GM21737 (cell line): ENCODE measurements around the gene UBE2E3.
"Not testable (repeated sequence)": the region's sequence is repeated elsewhere in the genome, so short reads cannot be mapped to it uniquely, and the experiment has no call there.

Experiments used
- ATAC-seq: cut with Tn5 transposase; IDR thresholded peaks from one replicate; pipeline ENCODE4 v1.9.1; 2021; ENCODE audit warnings: mild to moderate bottlenecking, moderate library complexity; ENCODE audit not compliant: unreplicated experiment

UBE2E3 gene

GRCh38 chr2:181022652-181023051 lies 42.2 kb downstream of the UBE2E3 start:
- ATAC-seq: no peak

DNA sequence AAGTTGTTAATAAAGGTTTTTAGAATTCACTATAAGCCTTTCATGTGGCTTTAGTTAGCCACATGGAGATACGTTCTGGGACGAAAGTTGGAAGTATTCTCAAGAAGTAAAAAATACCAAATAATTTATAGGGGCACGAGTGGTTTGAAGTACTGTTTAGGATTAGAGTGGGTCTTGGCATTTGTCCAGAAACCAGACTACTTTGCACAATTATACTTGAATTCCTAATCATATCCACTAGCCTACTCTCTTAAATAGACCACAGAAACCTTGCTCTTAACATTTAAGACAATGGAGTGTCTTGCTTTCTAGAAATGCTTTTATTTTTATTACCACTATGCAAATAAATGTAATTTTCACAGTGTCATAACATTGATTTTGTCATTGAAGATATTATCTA lies 44.6 kb downstream of the UBE2E3 start:
- no peak for ATAC-seq

DNA sequence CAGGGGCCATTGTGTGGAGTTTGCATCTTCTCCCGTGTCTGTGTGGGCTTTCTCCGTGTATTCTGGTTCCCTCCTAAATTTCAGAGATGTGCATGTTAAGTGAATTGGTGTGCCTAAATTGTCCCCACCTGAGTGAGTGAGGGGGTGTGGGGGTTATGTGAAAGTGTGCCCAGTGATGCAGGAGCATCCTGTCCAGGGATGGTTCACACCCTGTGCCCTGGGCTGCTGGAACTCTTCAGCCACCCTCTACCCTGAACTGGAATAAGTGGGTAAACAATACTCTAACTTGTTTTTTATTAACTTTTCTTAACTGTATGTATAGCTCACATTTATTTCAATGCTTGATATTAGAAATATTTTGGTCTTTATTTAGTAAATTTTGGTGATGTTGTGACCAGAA lies 56.0 kb downstream of the UBE2E3 start:
- peak; percentile 63 for ATAC-seq

GRCh38 chr2:181036848-181037603 lies 56.6 kb downstream of the UBE2E3 start:
- peak; percentile 55 for ATAC-seq

DNA sequence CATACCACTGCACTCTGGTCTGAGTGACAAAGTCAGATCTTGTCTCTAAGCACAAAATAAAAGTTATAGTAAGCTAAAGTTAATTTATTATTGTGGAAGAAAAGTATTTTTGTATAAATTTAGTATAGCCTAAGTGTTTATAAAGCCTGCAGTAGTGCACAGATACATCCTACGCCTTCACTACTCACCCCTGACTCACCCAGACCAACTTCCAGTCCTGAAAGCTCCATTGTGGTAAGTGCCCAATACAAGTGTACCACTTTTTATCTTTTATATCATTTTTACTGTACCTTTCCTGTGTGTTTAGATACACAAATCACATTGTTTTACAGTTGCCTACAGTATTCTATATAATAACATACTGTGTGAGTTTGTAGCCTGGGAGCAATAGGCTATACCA lies 57.5 kb downstream of the UBE2E3 start:
- no peak for ATAC-seq

DNA sequence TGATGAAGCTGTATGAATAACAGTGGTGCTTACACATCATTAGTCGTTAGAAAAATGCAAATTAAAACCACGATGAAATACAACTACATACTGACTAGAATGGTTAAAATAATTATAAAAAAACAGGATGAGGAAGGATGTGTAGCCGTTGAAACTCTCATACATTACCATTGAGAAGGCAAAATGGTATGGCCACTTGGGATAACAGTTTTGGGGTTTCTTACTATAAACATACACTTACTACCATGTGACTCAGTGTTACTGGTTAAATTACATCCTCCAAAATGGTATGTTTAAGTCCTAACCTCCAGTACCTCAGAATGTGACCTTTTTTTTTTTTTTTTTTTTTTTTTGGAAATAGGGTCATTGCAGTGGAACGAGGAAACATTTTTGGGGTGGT lies 58.4 kb downstream of the UBE2E3 start:
- no peak for ATAC-seq

- not testable (repeated sequence) for ATAC-seq
Measured at GRCh38 chr2:181040839-181041238, 60.4 kb downstream of the UBE2E3 start.

- ATAC-seq: no peak
Measured at GRCh38 chr2:181041661-181042060, 61.3 kb downstream of the UBE2E3 start.

DNA sequence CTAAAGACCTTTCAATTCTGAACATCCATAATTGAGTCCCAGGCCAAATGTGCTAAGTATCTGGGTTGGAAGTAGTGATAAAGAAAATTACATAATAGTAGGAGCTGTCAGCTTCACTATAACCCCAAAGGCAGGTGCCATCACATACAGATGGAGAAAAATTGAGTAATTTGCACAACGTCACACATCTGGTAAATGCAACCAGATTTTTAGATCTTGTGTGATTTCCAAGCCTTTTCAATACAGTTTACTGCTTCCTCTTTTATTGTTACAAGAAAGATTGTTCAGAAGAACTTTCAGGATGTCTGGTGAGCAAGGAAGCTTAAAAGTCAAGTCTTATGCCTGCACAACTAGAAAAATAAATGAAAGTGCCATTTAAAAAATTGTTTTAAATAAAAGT lies 62.3 kb downstream of the UBE2E3 start:
- ATAC-seq: no peak

DNA sequence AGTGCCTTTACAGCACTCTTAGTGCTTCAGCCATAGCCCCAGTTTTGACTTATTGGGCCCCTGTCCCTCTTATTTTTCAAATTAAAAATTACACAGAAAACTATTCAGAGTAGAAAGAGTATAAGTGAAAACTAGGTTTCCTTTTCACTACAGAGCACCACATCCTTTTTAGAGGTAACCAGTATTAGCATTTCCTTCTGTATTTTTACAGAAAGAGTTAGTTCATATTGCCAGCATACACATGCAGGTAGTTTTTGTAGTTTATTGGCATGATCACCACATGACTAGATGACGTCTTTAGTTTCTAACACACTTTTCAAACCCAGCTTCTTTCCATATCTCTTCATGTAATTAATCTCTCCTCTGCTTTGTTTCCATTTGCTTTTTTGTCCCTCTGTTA lies 66.4 kb downstream of the UBE2E3 start:
- ATAC-seq: no peak

DNA sequence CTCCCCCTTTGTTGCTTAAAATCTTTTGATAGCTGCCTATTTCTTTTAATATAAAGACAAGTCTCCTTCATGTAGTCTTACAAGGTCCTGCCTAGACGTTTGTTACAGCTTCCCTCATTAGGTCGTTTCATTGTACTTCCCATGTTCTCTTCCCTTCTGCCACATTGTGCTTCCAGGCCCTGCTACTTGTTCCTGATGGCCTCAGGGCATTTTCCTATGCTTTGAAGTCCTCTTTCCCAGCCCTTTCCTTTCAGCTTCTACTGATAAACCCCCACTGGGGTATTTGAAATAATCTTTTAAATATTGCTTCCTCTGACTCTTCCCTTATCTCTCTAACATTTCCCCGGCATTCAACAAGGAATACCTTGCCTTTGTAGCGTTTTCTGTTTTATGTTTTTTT lies 67.4 kb downstream of the UBE2E3 start:
- no peak for ATAC-seq

GRCh38 chr2:181051861-181052522 lies 71.6 kb downstream of the UBE2E3 start:
- ATAC-seq: no peak

GRCh38 chr2:181052523-181052891 lies 72.1 kb downstream of the UBE2E3 start:
- ATAC-seq: no peak

- no peak for ATAC-seq
Measured at GRCh38 chr2:181054256-181054655, 73.9 kb downstream of the UBE2E3 start.

- no peak for ATAC-seq
Measured at GRCh38 chr2:181054843-181055242, 74.4 kb downstream of the UBE2E3 start.

- no peak for ATAC-seq
Measured at GRCh38 chr2:181058378-181059269, 78.2 kb downstream of the UBE2E3 start.

DNA sequence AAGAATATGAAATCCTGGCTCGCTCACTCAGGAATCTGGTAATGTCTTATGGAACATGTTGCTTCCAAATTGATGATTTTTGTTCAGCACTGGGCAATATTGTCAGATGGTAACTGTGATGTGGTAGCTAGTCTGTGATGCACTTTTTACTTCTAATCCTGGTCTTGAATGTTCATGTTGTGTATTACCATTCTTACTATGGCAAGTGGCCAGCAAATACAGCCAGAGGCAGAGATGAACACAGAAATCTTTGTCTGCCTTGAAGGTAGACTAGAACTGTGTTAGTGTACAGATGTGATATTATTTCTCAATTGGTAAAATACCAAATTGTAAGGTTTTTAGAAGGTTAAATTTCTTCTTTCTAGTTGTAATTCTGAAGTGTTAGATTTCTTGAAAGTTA lies 83.3 kb downstream of the UBE2E3 start:
- ATAC-seq: no peak

GRCh38 chr2:181065458-181065857 lies 85.1 kb downstream of the UBE2E3 start:
- no peak for ATAC-seq

DNA sequence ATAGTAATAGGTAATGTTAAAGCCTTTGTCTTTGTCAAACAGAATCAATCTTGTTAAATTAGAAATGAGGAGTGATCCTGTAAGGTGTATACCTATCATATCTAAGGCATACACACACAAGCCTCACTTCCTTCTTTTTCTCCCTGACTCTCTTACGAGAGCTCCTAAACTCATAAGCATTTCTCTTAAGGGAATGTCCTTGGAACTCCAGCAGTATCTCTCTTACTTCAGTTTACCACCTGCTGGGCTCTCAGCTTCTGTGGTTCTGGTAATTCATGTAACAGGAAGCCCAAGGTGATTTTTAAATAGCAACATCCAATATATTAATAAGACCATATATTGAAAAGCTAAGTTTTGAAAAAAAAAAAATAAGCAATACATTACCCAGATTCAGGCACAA lies 85.9 kb downstream of the UBE2E3 start:
- ATAC-seq: no peak

- no peak for ATAC-seq
Measured at GRCh38 chr2:181070119-181070835, 89.9 kb downstream of the UBE2E3 start.

DNA sequence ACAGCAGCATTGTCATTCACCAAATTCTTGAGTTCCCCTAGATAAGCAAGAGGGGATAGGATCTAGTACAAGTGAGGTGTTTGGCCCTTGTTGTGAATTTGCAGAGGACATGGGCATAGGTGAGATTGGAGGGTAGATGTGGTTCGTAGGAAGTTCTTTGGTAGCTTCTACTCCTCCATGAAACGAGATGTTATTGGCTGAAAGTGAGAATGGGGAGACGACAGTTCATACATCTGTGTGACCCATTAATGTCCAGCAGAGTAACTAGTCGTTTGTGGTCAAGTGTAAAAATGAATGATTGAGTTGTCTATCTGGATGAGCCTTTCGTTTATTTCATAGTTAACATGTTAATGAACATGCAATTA lies 90.4 kb downstream of the UBE2E3 start:
- ATAC-seq: no peak
